ENCODE data around the gene COL6A3.
"Not testable (repeated sequence)": the region's sequence is repeated elsewhere in the genome, so short reads cannot be mapped to it uniquely, and the experiment has no call there.

COL6A3 gene

GRCh38 chr2:237314198-237314597, 99.8 kb downstream of the COL6A3 start:
- DNase-seq, result no peak

GRCh38 chr2:237312021-237312755, 101.8 kb downstream of the COL6A3 start:
- DNase-seq, result peak; percentile 86

- peak; percentile 37 for DNase-seq
Observed at GRCh38 chr2:237310515-237311114, 103.3 kb downstream of the COL6A3 start.

- DNase-seq, result peak; percentile 86
Observed at GRCh38 chr2:237309416-237309815, 104.5 kb downstream of the COL6A3 start.

- DNase-seq, result peak; percentile 39
Observed at GRCh38 chr2:237309011-237309410, 105.0 kb downstream of the COL6A3 start.

- DNase-seq, result no peak
Observed at GRCh38 chr2:237307474-237307873, 106.5 kb downstream of the COL6A3 start.

- peak; percentile 32 for DNase-seq
Observed at GRCh38 chr2:237306787-237307170, 107.2 kb downstream of the COL6A3 start.

GRCh38 chr2:237306083-237306786, 107.7 kb downstream of the COL6A3 start:
- peak; percentile 85 for DNase-seq

- no peak for DNase-seq
Observed at GRCh38 chr2:237305579-237305978, 108.4 kb downstream of the COL6A3 start.

- peak; percentile 90 for DNase-seq
Observed at GRCh38 chr2:237304763-237305514, 109.0 kb downstream of the COL6A3 start.

- not testable (repeated sequence) for DNase-seq
Observed at GRCh38 chr2:237303244-237303643, 110.7 kb downstream of the COL6A3 start.

- no peak for DNase-seq
Observed at GRCh38 chr2:237301595-237301994, 112.4 kb downstream of the COL6A3 start.

GRCh38 chr2:237300739-237301138, 113.2 kb downstream of the COL6A3 start:
- no peak for DNase-seq

- DNase-seq, result peak; percentile 98
Observed at GRCh38 chr2:237299906-237300305, 114.1 kb downstream of the COL6A3 start.

GRCh38 chr2:237298151-237299118, 115.5 kb downstream of the COL6A3 start:
- DNase-seq, result peak; percentile 78

GRCh38 chr2:237297421-237298150, 116.4 kb downstream of the COL6A3 start:
- no peak for DNase-seq

GRCh38 chr2:237296756-237297155, 117.2 kb downstream of the COL6A3 start:
- DNase-seq, result peak; percentile 61

- DNase-seq, result no peak
Observed at GRCh38 chr2:237295889-237296480, 118.0 kb downstream of the COL6A3 start.

- no peak for DNase-seq
Observed at GRCh38 chr2:237294460-237294859, 119.5 kb downstream of the COL6A3 start.

GRCh38 chr2:237293978-237294377, 120.0 kb downstream of the COL6A3 start:
- DNase-seq, result peak; percentile 96

Measured in fibroblast of skin of scalp (primary cell).